ENCODE measurements around the gene ZBTB3.

DNA sequence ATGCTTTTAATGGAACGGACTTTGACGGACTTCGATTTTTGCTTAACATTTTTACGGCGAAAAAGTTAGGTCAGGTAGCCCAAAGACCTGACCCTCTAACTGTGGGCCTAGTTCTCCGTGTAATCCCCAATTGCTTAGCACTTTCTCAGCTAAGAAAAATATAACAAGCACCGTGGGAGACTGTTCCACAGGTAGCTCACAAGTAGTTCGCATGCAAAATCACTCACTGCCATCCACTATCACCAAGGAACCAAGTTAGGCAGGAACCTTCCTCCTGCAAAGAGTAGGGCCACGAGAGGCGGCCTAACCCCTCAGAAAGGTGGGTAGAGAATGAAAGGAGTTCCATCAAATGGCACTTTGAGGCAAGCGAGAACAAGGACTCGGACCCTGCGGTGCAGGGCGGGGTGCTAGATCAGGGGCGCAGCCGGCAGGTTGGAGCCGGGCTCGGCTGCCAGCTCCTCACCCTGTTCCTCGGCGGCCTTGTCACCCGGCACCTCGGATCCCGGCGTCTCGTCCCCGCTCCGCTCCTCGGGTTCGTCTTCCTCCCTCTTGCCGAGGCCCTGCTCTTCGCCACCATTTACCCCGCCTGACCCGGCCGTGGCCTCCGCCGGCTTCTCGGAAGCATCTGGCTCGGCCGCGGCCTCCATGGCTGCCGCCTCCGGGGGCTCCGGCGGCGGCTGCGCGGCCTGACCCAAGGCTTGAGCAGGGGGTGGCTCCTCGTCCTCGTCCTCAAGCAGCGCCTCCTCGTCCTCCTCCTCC lies 27.6 kb downstream of the ZBTB3 start:
- TF ChIP-seq, protein P1, sequence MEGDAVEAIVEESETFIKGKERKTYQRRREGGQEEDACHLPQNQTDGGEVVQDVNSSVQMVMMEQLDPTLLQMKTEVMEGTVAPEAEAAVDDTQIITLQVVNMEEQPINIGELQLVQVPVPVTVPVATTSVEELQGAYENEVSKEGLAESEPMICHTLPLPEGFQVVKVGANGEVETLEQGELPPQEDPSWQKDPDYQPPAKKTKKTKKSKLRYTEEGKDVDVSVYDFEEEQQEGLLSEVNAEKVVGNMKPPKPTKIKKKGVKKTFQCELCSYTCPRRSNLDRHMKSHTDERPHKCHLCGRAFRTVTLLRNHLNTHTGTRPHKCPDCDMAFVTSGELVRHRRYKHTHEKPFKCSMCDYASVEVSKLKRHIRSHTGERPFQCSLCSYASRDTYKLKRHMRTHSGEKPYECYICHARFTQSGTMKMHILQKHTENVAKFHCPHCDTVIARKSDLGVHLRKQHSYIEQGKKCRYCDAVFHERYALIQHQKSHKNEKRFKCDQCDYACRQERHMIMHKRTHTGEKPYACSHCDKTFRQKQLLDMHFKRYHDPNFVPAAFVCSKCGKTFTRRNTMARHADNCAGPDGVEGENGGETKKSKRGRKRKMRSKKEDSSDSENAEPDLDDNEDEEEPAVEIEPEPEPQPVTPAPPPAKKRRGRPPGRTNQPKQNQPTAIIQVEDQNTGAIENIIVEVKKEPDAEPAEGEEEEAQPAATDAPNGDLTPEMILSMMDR (conservative IDR thresholded peaks at IDR 0.05 in 1 of 2, IDR thresholded peaks at IDR 0.05 in 1 of 2; ENCODE audit: low read depth in 1 of 2, low read length in 2 of 2), result no peak
- no peak for TF ChIP-seq EZH2 (IDR thresholded peaks at IDR 0.05; ENCODE audit: low read length, missing control alignments)

All from fibroblast of lung (primary cell).